Neural cell (in vitro differentiated cells): ENCODE measurements around the gene ESPNL.
"Not testable (repeated sequence)": the region's sequence is repeated elsewhere in the genome, so short reads cannot be mapped to it uniquely, and the experiment has no call there.

Experiments used
- CTCF ChIP-seq: fragments of 450-650 bp; IDR thresholded peaks from 2 replicates; pipeline ENCODE4 v1.5.1; 2014; ENCODE audit warnings: antibody characterized with exemption, mild to moderate bottlenecking, moderate library complexity; ENCODE audit not compliant: poor library complexity, severe bottlenecking
- EZH2 ChIP-seq: fragments of 200-600, 300-800 bp; shearing (Covaris generic), sonication (generic); IDR thresholded peaks from 2 replicates; pipeline ENCODE4 v1.6.1; 2014; ENCODE audit warnings: antibody characterized with exemption, low read length, borderline replicate concordance, mild to moderate bottlenecking; ENCODE audit not compliant: insufficient read depth, poor library complexity, severe bottlenecking
- TAF1 ChIP-seq: IDR thresholded peaks from 2 replicates; pipeline ENCODE4 v1.6.1; 2012; ENCODE audit warnings: low read depth

GRCh38 chr2:238171072-238171431, 70.9 kb downstream of the ESPNL start:
- not testable (repeated sequence) for TF ChIP-seq CTCF, TAF1, EZH2
